Measurements from ENCODE around the gene VAT1L. TPM values are rescaled to one million over a fixed set of nuclear protein-coding genes. Genes with fewer than 3 reads are reported as not detected.

The VAT1L gene
- total and polyA plus RNA-seq, 2 experiments from 2014 or later = 6.2 TPM

DNA sequence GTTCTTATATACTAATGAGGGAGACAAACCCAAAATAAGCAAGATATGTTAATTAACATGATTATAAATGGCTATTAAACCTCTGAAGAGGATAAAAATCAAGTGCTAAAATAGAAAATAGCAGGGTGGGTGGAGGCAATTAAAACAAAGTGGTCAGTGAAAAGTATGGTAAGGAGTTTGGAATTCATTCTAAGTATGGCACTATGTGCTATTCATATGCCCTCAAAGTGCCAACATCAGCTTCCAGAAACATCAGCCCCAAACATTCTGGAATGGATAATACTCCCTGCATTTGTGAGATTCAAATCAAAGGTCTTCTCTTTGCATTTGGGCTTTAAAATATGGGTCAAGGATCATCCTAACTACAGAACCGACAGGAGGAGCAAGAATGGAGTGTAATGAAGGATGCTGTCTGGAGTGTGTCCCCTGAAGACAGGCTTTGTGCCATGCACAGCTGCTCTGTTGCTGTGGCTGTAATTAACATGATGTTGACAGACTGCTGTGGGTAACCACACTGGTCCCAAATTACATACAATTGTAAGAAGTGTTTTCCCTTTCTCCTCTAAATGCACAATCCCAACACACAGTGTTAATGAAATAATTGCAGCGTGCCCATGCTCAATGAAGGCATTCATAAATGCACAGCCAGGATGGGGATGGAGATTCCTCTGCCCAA lies 93.1 kb downstream of the VAT1L start:
- Histone ChIP-seq H3K4me2 (ENCODE audit: unreplicated experiment) (no peak overlapping the region), H3K4me1 (ENCODE audit: insufficient read depth) (peaks cover 27% of the 10 kb centered on the region), H3K9me3 (ENCODE audit: low read depth) (no peaks in the 10 kb centered on the region), H3K27ac (no peak overlapping the region), H3K9ac (no peak overlapping the region), H3K27me3 (replicated peaks; ENCODE audit: insufficient read depth) (no peaks in the 10 kb centered on the region), H3K36me3 (ENCODE audit: low read depth) (no peaks in the 10 kb centered on the region), H3K4me3 (no peak overlapping the region), H2AFZ (no peak overlapping the region), H3K79me2 (ENCODE audit: insufficient read depth) (no peaks in the 10 kb centered on the region), H4K20me1 (ENCODE audit: insufficient read depth) (no peaks in the 10 kb centered on the region), H3F3A (ENCODE audit: insufficient read depth) (peaks cover 18% of the 10 kb centered on the region; the same call in 1 of the 2 replicates), H3K9me2 (ENCODE audit: insufficient read depth) (no peaks in the 10 kb centered on the region)
- WGBS, 2 experiments (ENCODE audit: low coverage in 1 of 2, low lambda C conversion rate in 2 of 2, missing lambda C conversion rate in 2 of 2) = 43 to 47% methylated on average over 2 of the region's 2 CpGs
- DNase-seq = peak; percentile 21
- TF ChIP-seq EZH2phosphoT487 (IDR thresholded peaks at IDR 0.05; ENCODE audit: insufficient read depth, low read depth) = no peak
- TF ChIP-seq EZH2 (IDR thresholded peaks at IDR 0.05; ENCODE audit: insufficient read depth, poor library complexity, severe bottlenecking) = no peak
- in situ Hi-C loops (cut with MboI) = no loop called here

DNA sequence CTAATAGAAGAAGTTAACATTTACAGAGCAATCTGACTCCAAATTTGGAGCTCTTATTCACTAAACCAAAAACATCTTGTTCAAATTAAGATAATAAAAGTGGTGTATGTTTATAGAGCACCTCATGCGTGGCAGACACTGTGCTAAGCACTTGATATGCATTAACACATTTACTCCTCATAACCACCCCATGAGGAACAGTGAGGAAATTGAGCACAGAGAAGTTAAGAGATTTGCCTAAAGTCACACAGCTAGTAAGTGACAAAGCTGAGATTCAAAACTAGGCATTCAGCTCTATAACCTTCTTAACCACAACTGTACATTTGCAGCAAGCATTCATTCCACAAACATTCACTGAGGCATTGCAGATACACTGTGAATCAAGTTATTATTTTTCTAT lies 94.0 kb downstream of the VAT1L start:
- Histone ChIP-seq H3K79me2 (ENCODE audit: insufficient read depth) (no peaks in the 10 kb centered on the region), H3K36me3 (ENCODE audit: low read depth) (no peaks in the 10 kb centered on the region), H2AFZ (no peak overlapping the region), H3K4me3 (no peak overlapping the region), H3K27ac (no peak overlapping the region), H3K4me1 (ENCODE audit: insufficient read depth) (peaks cover 26% of the 10 kb centered on the region), H3K27me3 (replicated peaks; ENCODE audit: insufficient read depth) (no peaks in the 10 kb centered on the region), H3K9me3 (ENCODE audit: low read depth) (no peaks in the 10 kb centered on the region), H4K20me1 (ENCODE audit: insufficient read depth) (no peaks in the 10 kb centered on the region), H3F3A (ENCODE audit: insufficient read depth) (peaks cover 18% of the 10 kb centered on the region; the same call in 1 of the 2 replicates), H3K9me2 (ENCODE audit: insufficient read depth) (no peaks in the 10 kb centered on the region), H3K4me2 (ENCODE audit: unreplicated experiment) (no peak overlapping the region), H3K9ac (no peak overlapping the region)
- 38 to 39% methylated on average over 1 of the region's 1 CpG for WGBS, 2 experiments (ENCODE audit: low coverage in 1 of 2, low lambda C conversion rate in 2 of 2, missing lambda C conversion rate in 2 of 2)
- DNase-seq = peak; percentile 40
- TF ChIP-seq EZH2 (IDR thresholded peaks at IDR 0.05; ENCODE audit: insufficient read depth, poor library complexity, severe bottlenecking) = no peak
- no peak for TF ChIP-seq EZH2phosphoT487 (IDR thresholded peaks at IDR 0.05; ENCODE audit: insufficient read depth, low read depth)
- in situ Hi-C loops (cut with MboI) = no loop called here

DNA sequence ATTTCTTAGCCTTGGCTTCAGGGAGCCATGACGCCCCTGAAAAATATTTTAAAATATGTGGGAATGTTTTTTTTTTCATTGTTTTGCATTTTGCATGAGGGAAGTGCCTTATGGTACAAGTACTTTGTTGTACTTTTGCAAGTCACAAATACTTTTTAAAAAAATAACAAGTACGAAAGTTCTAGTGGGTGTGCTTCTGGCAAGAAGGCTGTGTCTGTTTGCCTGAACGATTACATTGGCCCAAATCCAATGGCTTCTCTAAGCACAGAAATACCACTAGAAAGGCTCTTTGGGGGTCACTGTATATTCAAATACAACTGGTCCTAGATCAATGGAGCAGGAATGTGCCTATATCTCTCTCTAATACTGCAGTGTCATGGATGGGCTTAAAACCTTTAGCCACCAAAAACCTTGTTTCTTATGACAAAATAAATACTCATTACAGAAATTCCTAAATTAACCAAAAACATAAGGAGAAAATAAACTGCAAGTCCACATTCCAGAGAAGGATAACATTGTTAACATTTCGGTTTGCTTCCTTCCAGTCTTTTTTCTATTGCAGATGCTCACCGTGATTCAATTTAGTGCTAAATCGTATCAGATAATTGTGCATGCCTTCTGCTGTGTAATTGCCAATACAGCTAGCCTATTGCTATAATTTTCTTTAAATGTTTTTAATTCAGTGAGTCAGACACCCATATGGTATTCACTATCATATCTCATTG lies 97.4 kb downstream of the VAT1L start:
- H3K27ac ChIP-seq = no peak overlapping the region
- H3K79me2 ChIP-seq (ENCODE audit: insufficient read depth) = no peaks in the 10 kb centered on the region
- H3K27me3 ChIP-seq (replicated peaks; ENCODE audit: insufficient read depth) = no peaks in the 10 kb centered on the region
- H3K9me3 ChIP-seq (ENCODE audit: low read depth) = no peaks in the 10 kb centered on the region
- H3K9ac ChIP-seq = no peak overlapping the region
- H3K4me2 ChIP-seq (ENCODE audit: unreplicated experiment) = no peak overlapping the region
- H3K9me2 ChIP-seq (ENCODE audit: insufficient read depth) = no peaks in the 10 kb centered on the region
- no peak overlapping the region for H3K4me3 ChIP-seq
- H3K4me1 ChIP-seq (ENCODE audit: insufficient read depth) = peaks cover 17% of the 10 kb centered on the region
- H3F3A ChIP-seq (ENCODE audit: insufficient read depth) = peaks cover 14% of the 10 kb centered on the region; the same call in 1 of the 2 replicates
- 59 to 62% methylated on average over 6 of the region's 6 CpGs for WGBS, 2 experiments (ENCODE audit: low coverage in 1 of 2, low lambda C conversion rate in 2 of 2, missing lambda C conversion rate in 2 of 2)
- no peaks in the 10 kb centered on the region for H4K20me1 ChIP-seq (ENCODE audit: insufficient read depth)
- DNase-seq = peak; percentile 5
- TF ChIP-seq EZH2phosphoT487 (IDR thresholded peaks at IDR 0.05; ENCODE audit: insufficient read depth, low read depth) (no peak), EZH2 (IDR thresholded peaks at IDR 0.05; ENCODE audit: insufficient read depth, poor library complexity, severe bottlenecking) (no peak)
- H2AFZ ChIP-seq = no peak overlapping the region
- H3K36me3 ChIP-seq (ENCODE audit: low read depth) = no peaks in the 10 kb centered on the region
- in situ Hi-C loops (cut with MboI) = no loop called here

DNA sequence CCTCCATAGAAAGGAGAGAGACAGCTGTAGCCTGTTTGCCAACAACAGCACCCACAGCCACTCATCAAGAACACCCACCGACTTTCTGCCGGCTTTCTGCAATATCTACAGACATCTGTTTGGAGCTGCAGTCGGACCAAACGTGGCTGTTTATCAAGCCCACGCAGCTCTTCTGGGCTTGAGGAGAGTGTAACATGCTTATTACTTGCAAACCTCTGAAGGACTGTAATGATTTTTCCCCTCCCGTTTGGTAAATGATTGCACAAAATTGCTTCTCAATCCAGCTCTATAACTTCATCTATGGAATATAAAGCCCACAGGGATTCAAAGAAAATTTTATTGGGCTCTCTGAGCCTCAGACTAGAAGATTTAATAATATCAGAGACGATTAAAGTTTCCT lies 100.5 kb downstream of the VAT1L start:
- in situ Hi-C loops (cut with MboI) = no loop called here
- H3K27ac ChIP-seq = no peak overlapping the region
- WGBS, 2 experiments (ENCODE audit: low coverage in 1 of 2, low lambda C conversion rate in 2 of 2, missing lambda C conversion rate in 2 of 2) = 36 to 38% methylated on average over 7 of the region's 7 CpGs
- no peak overlapping the region for H2AFZ ChIP-seq
- H3K4me1 ChIP-seq (ENCODE audit: insufficient read depth) = no peaks in the 10 kb centered on the region
- no peaks in the 10 kb centered on the region for H3K9me2 ChIP-seq (ENCODE audit: insufficient read depth)
- no peaks in the 10 kb centered on the region for H3K79me2 ChIP-seq (ENCODE audit: insufficient read depth)
- H3K27me3 ChIP-seq (replicated peaks; ENCODE audit: insufficient read depth) = no peaks in the 10 kb centered on the region
- no peak overlapping the region for H3K9ac ChIP-seq
- no peaks in the 10 kb centered on the region for H3F3A ChIP-seq (ENCODE audit: insufficient read depth)
- no peaks in the 10 kb centered on the region for H4K20me1 ChIP-seq (ENCODE audit: insufficient read depth)
- no peaks in the 10 kb centered on the region for H3K36me3 ChIP-seq (ENCODE audit: low read depth)
- H3K4me3 ChIP-seq = no peak overlapping the region
- TF ChIP-seq EZH2 (IDR thresholded peaks at IDR 0.05; ENCODE audit: insufficient read depth, poor library complexity, severe bottlenecking) = no peak
- TF ChIP-seq EZH2phosphoT487 (IDR thresholded peaks at IDR 0.05; ENCODE audit: insufficient read depth, low read depth) = no peak
- DNase-seq = no peak
- H3K9me3 ChIP-seq (ENCODE audit: low read depth) = no peaks in the 10 kb centered on the region
- H3K4me2 ChIP-seq (ENCODE audit: unreplicated experiment) = no peak overlapping the region
